Vagina (tissue), 2 donors: Measurements from ENCODE around the gene NCCRP1.

Experiments
- POLR2A ChIP-seq, 2 donors: fragments of 450-650 bp; IDR thresholded peaks; one replicate each; pipeline ENCODE4 v1.6.1; 2017; ENCODE audit warnings: antibody characterized with exemption in 2 of 2, mild to moderate bottlenecking in 2 of 2, moderate library complexity in 2 of 2
- POLR2AphosphoS5 ChIP-seq, 2 donors: sonication (generic); formaldehyde crosslinking; IDR thresholded peaks; one replicate each; pipeline ENCODE4 v1.9.0; 2017; ENCODE audit warnings: antibody characterized with exemption in 2 of 2, mild to moderate bottlenecking in 2 of 2, low read depth in 1 of 2; ENCODE audit not compliant: insufficient read depth in 1 of 2
- TF ChIP-seq, protein P1 (sequence below), 3 experiments: fragments of 450-650 bp in 2 of 3; fragments of 200-600 bp in 1 of 3; sonication (generic) in 1 of 3; IDR thresholded peaks; one replicate each; pipeline ENCODE4 v1.5.1; 2017 to 2019; ENCODE audit warnings: antibody characterized with exemption in 3 of 3, mild to moderate bottlenecking in 2 of 3, moderate library complexity in 2 of 3

DNA sequence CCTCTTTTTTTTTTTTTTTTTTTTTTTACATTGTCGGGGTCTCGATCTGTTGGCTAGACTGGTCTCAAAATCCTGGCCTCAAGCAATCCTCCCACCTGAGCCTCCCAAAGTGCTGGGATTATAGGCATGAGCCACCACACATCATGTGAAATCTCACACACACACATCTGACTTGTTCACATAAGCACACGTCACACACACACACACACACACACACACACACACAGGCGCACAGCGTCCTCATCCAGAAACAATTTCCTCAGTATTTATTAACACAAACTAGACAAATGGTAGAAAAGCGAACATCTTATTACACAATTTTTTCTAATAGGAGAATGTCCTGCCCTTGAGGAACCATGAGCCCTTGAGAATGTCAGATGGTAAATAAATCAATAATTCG lies 12.4 kb downstream of the NCCRP1 start:
- TF ChIP-seq POLR2AphosphoS5 (IDR thresholded peaks at IDR 0.05; ENCODE audit: insufficient read depth in 1 of 2, low read depth in 1 of 2) (no peak), POLR2A (IDR thresholded peaks at IDR 0.05) (no peak)
- TF ChIP-seq, protein P1, sequence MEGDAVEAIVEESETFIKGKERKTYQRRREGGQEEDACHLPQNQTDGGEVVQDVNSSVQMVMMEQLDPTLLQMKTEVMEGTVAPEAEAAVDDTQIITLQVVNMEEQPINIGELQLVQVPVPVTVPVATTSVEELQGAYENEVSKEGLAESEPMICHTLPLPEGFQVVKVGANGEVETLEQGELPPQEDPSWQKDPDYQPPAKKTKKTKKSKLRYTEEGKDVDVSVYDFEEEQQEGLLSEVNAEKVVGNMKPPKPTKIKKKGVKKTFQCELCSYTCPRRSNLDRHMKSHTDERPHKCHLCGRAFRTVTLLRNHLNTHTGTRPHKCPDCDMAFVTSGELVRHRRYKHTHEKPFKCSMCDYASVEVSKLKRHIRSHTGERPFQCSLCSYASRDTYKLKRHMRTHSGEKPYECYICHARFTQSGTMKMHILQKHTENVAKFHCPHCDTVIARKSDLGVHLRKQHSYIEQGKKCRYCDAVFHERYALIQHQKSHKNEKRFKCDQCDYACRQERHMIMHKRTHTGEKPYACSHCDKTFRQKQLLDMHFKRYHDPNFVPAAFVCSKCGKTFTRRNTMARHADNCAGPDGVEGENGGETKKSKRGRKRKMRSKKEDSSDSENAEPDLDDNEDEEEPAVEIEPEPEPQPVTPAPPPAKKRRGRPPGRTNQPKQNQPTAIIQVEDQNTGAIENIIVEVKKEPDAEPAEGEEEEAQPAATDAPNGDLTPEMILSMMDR (IDR thresholded peaks at IDR 0.05), result no peak
